Peyer's patch (tissue), 4 donors: ENCODE measurements around the gene KIF18B. TPM values are rescaled to one million over a fixed set of nuclear protein-coding genes. Genes with fewer than 3 reads are reported as not detected.
A peak's percentile ranks its signal among the peaks of the same experiment; 100 is the strongest.

Experiments
- DNase-seq, 3 donors: peaks; one replicate each; pipeline ENCODE4 v3.0.0-alpha.2; 2017 to 2019
- H3K27ac ChIP-seq, 4 donors: fragments of 200-600 bp; sonication (generic); one replicate each; pipeline ENCODE4 v1.5.1; 2016 to 2019
- H3K27me3 ChIP-seq, 2 donors: fragments of 200-600 bp; sonication (generic); one replicate each; pipeline ENCODE4 v1.5.1; 2019
- H3K36me3 ChIP-seq, 3 donors: fragments of 200-600 bp; sonication (generic); one replicate each; pipeline ENCODE4 v1.5.1; 2016 to 2019
- H3K4me1 ChIP-seq, 4 donors: fragments of 200-600 bp; sonication (generic); one replicate each; pipeline ENCODE4 v1.5.1; 2016 to 2019
- H3K4me3 ChIP-seq, 4 donors: fragments of 200-600 bp; sonication (generic); 1 replicate in 3 of 4; 2 replicates in 1 of 4; pipeline ENCODE4 v1.5.1; 2016 to 2019; ENCODE audit warnings: mild to moderate bottlenecking in 1 of 4
- H3K9me3 ChIP-seq, 4 donors: fragments of 200-600 bp; sonication (generic); one replicate each; pipeline ENCODE4 v1.5.1; 2016 to 2019; ENCODE audit warnings: mild to moderate bottlenecking in 1 of 4
- POLR2A ChIP-seq, 2 donors: fragments of 450-650 bp; IDR thresholded peaks; one replicate each; pipeline ENCODE4 v1.5.1; 2017; ENCODE audit warnings: antibody characterized with exemption in 2 of 2, mild to moderate bottlenecking in 2 of 2, moderate library complexity in 2 of 2
- total RNA-seq, 4 donors: library from RNA; depleted of rRNA; stranded (reverse); fragments of >200 nt; gene quantifications; one replicate each; pipeline ENCODE4 v1.1.0, GENCODE V29; 2016
- TF ChIP-seq, protein P1 (sequence below), 6 experiments: fragments of 450-650 bp in 4 of 6; fragments of 200-600 bp in 2 of 6; sonication (generic) in 1 of 6; IDR thresholded peaks; one replicate each; pipeline ENCODE4 v1.5.1; 2017 to 2019; ENCODE audit warnings: antibody characterized with exemption in 6 of 6, mild to moderate bottlenecking in 3 of 6, moderate library complexity in 1 of 6

Gene KIF18B
- total RNA-seq, 4 donors from 2014 or later = 3.4 to 40.4 (median 6.8) TPM

- Histone ChIP-seq H3K4me1 (peaks cover 0 to 4% (median 0%) of the 10 kb centered on the region in 4 donors), H3K27me3 (no peaks in the 10 kb centered on the region), H3K9me3 (no peaks in the 10 kb centered on the region), H3K27ac (no peak overlapping the region), H3K36me3 (no peaks in the 10 kb centered on the region), H3K4me3 (no peak overlapping the region)
- TF ChIP-seq, protein P1, sequence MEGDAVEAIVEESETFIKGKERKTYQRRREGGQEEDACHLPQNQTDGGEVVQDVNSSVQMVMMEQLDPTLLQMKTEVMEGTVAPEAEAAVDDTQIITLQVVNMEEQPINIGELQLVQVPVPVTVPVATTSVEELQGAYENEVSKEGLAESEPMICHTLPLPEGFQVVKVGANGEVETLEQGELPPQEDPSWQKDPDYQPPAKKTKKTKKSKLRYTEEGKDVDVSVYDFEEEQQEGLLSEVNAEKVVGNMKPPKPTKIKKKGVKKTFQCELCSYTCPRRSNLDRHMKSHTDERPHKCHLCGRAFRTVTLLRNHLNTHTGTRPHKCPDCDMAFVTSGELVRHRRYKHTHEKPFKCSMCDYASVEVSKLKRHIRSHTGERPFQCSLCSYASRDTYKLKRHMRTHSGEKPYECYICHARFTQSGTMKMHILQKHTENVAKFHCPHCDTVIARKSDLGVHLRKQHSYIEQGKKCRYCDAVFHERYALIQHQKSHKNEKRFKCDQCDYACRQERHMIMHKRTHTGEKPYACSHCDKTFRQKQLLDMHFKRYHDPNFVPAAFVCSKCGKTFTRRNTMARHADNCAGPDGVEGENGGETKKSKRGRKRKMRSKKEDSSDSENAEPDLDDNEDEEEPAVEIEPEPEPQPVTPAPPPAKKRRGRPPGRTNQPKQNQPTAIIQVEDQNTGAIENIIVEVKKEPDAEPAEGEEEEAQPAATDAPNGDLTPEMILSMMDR (IDR thresholded peaks at IDR 0.05) = no peak
- DNase-seq = no peak
Measured at GRCh38 chr17:44989552-44990138, 42.1 kb upstream of the KIF18B start.

DNA sequence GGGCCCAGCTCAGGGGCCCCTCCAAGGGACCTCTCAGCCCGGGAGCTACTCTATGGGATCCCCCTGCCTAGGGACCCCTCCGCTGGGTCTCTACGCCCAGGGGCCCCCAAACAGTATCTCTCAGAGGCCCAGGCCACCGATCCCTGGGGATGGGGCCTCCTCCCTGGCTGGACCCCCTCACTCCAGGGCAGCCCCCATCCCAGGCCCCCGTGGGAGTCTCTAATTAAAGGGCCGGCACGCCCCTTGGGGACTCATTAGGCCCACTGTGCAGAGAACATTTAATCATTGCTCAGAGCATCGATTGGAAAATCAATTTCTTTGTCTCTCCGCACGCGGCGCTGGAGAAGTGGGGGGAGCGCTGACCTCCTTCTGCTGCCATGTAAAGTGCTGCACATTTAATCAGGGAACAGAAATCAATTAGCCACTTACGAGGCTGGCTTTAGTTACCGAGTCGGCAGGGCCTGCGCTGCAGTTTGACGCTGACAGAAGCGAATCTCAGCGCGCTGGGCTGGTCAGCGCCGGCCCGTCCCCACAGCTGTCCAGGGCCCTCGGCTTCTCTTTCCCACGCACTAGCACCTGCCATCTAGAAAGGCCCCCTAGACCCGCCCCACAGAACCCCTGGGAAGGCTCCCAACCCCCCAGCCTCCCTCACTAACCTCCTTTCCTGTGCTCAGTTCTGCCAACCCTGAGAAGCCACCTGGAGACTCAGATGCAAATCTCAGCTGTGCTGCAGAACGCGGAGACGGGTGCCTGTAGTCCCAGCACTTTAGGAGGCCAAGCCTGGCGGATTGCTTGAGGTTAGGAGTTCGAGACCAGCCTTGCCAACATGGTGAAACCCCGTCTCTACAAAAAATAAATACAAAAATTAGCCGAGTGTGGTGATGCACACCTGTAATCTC, 40.7 kb upstream of the KIF18B start:
- Histone ChIP-seq H3K27ac (no peak overlapping the region), H3K4me3 (no peak overlapping the region), H3K4me1 (peaks cover 0 to 4% (median 0%) of the 10 kb centered on the region in 4 donors), H3K27me3 (no peaks in the 10 kb centered on the region), H3K9me3 (no peaks in the 10 kb centered on the region), H3K36me3 (no peaks in the 10 kb centered on the region)
- TF ChIP-seq, protein P1 (IDR thresholded peaks at IDR 0.05) = no peak
- TF ChIP-seq POLR2A (IDR thresholded peaks at IDR 0.05) = no peak
- no peak for DNase-seq

- H3K27ac ChIP-seq = no peak overlapping the region
- DNase-seq = no peak
- H3K4me1 ChIP-seq = peaks cover 0 to 27% (median 2%) of the 10 kb centered on the region in 4 donors
- H3K4me3 ChIP-seq = no peak overlapping the region
- H3K9me3 ChIP-seq = no peaks in the 10 kb centered on the region
- H3K36me3 ChIP-seq = no peaks in the 10 kb centered on the region
- TF ChIP-seq, protein P1 (IDR thresholded peaks at IDR 0.05) = no peak
- no peak for TF ChIP-seq POLR2A (IDR thresholded peaks at IDR 0.05)
- H3K27me3 ChIP-seq = no peaks in the 10 kb centered on the region
Measured at GRCh38 chr17:44983563-44983962, 36.0 kb upstream of the KIF18B start.

- no peaks in the 10 kb centered on the region for H3K9me3 ChIP-seq
- TF ChIP-seq POLR2A (IDR thresholded peaks at IDR 0.05) = no peak
- TF ChIP-seq, protein P1 (IDR thresholded peaks at IDR 0.05) = no peak
- H3K27me3 ChIP-seq = no peaks in the 10 kb centered on the region
- peaks cover 0 to 41% (median under 1%) of the 10 kb centered on the region in 4 donors for H3K4me1 ChIP-seq
- no peak overlapping the region for H3K4me3 ChIP-seq
- no peak for DNase-seq
- peak overlapping the region in 3 of 4 donors; percentile 7 to 73 (median 72) for H3K27ac ChIP-seq
- H3K36me3 ChIP-seq = no peaks in the 10 kb centered on the region
Measured at GRCh38 chr17:44982113-44982702, 34.6 kb upstream of the KIF18B start.

- H3K36me3 ChIP-seq = no peaks in the 10 kb centered on the region
- no peaks in the 10 kb centered on the region for H3K27me3 ChIP-seq
- peaks cover 0 to 45% (median 0%) of the 10 kb centered on the region in 4 donors for H3K4me1 ChIP-seq
- TF ChIP-seq, protein P1 (IDR thresholded peaks at IDR 0.05) = no peak
- TF ChIP-seq POLR2A (IDR thresholded peaks at IDR 0.05) = no peak
- peak overlapping the region; percentile 7 to 73 (median 55) for H3K27ac ChIP-seq
- DNase-seq = no peak
- H3K4me3 ChIP-seq = peak overlapping the region in 1 of 4 donors; percentile 22
- no peaks in the 10 kb centered on the region for H3K9me3 ChIP-seq
Measured at GRCh38 chr17:44981221-44981968, 33.8 kb upstream of the KIF18B start.
